Raji (cell line): ENCODE measurements around the gene ACTN1.

Source experiments
- POLR2A ChIP-seq: IDR thresholded peaks from 2 replicates; pipeline ENCODE4 v1.6.1; 2011; ENCODE audit warnings: low read depth, low read length, control low read depth; ENCODE audit not compliant: insufficient read depth

The ACTN1 gene

GRCh38 chr14:68910540-68910939, 68.6 kb downstream of the ACTN1 start:
- no peak for TF ChIP-seq POLR2A

GRCh38 chr14:68908803-68909202, 70.3 kb downstream of the ACTN1 start:
- no peak for TF ChIP-seq POLR2A

- TF ChIP-seq POLR2A = no peak
Observed at GRCh38 chr14:68908201-68908600, 70.9 kb downstream of the ACTN1 start.

- no peak for TF ChIP-seq POLR2A
Observed at GRCh38 chr14:68906439-68906838, 72.7 kb downstream of the ACTN1 start.

GRCh38 chr14:68905107-68905895, 73.8 kb downstream of the ACTN1 start:
- no peak for TF ChIP-seq POLR2A

GRCh38 chr14:68902357-68902756, 76.7 kb downstream of the ACTN1 start:
- TF ChIP-seq POLR2A = no peak

GRCh38 chr14:68899033-68899603, 80.0 kb downstream of the ACTN1 start:
- no peak for TF ChIP-seq POLR2A

- no peak for TF ChIP-seq POLR2A
Observed at GRCh38 chr14:68898248-68899032, 80.7 kb downstream of the ACTN1 start.

GRCh38 chr14:68897559-68898155, 81.4 kb downstream of the ACTN1 start:
- TF ChIP-seq POLR2A = no peak

- no peak for TF ChIP-seq POLR2A
Observed at GRCh38 chr14:68896132-68896531, 83.0 kb downstream of the ACTN1 start.

GRCh38 chr14:68894802-68895703, 84.0 kb downstream of the ACTN1 start:
- no peak for TF ChIP-seq POLR2A

GRCh38 chr14:68894123-68894522, 85.0 kb downstream of the ACTN1 start:
- no peak for TF ChIP-seq POLR2A

- no peak for TF ChIP-seq POLR2A
Observed at GRCh38 chr14:68893566-68893965, 85.5 kb downstream of the ACTN1 start.

- TF ChIP-seq POLR2A = no peak
Observed at GRCh38 chr14:68892961-68893360, 86.1 kb downstream of the ACTN1 start.

- no peak for TF ChIP-seq POLR2A
Observed at GRCh38 chr14:68891851-68892660, 87.0 kb downstream of the ACTN1 start.
